Neural progenitor cell (in vitro differentiated cells): ENCODE measurements around the gene SNX25.

ENCODE experiments used
- CTCF ChIP-seq: fragments of 200-600 bp; sonication (generic); IDR thresholded peaks from 2 replicates; pipeline ENCODE4 v1.5.1; 2017; ENCODE audit warnings: antibody characterized with exemption, mild to moderate bottlenecking
- EZH2phosphoT487 ChIP-seq: fragments of 200-600 bp; sonication (generic); IDR thresholded peaks from 2 replicates; pipeline ENCODE4 v1.6.1; 2017; ENCODE audit warnings: antibody characterized with exemption

- TF ChIP-seq CTCF (no peak), EZH2phosphoT487 (no peak)
These were observed 173.4 kb downstream of the SNX25 start for GRCh38 chr4:185382754-185383153.
